Stimulated activated effector memory CD8-positive, alpha-beta T cell treated with anti-CD3 and anti-CD28 coated beads, Interleukin-12 subunit alpha, Interleukin-12 subunit beta, amount 100 ng/mL, for 72 hours (primary cell): Measurements from ENCODE around the gene FBXL17.

Experiments
- ATAC-seq: fragments of 150-1000 bp; cut with Tn5 transposase; 2 replicates; pipeline ENCODE4 v1.10.0; 2021
- DNase-seq, 2 donors: peaks; one replicate each; pipeline ENCODE4 v3.0.0; 2021 to 2022; ENCODE audit warnings: low spot score in 2 of 2
- H3K27ac Mint-ChIP-seq: one replicate; pipeline ENCODE4 v1.8.0; 2022; ENCODE audit warnings: mild to moderate bottlenecking, mixed read lengths
- H3K36me3 Mint-ChIP-seq: one replicate; pipeline ENCODE4 v1.8.0; 2022; ENCODE audit warnings: mild to moderate bottlenecking, mixed read lengths
- H3K4me1 Mint-ChIP-seq: one replicate; pipeline ENCODE4 v1.8.0; 2022; ENCODE audit warnings: mixed read lengths
- H3K4me3 Mint-ChIP-seq: one replicate; pipeline ENCODE4 v1.8.0; 2022; ENCODE audit warnings: mild to moderate bottlenecking, mixed read lengths
- H3K9me3 Mint-ChIP-seq: one replicate; pipeline ENCODE4 v1.8.0; 2022; ENCODE audit warnings: mixed read lengths

FBXL17 gene

GRCh38 chr5:108257996-108258395 lies 123.9 kb downstream of the FBXL17 start:
- Mint-ChIP-seq H3K36me3 (no peaks in the 10 kb centered on the region), H3K27ac (no peak overlapping the region), H3K4me1 (no peaks in the 10 kb centered on the region), H3K4me3 (no peak overlapping the region), H3K9me3 (no peaks in the 10 kb centered on the region)
- DNase-seq (no peak), ATAC-seq (no peak)

- Mint-ChIP-seq H3K9me3 (no peaks in the 10 kb centered on the region), H3K36me3 (no peaks in the 10 kb centered on the region), H3K4me3 (no peak overlapping the region), H3K4me1 (no peaks in the 10 kb centered on the region), H3K27ac (no peak overlapping the region)
- DNase-seq = no peak
- ATAC-seq = no peak
Measured at GRCh38 chr5:108255468-108255867, 126.4 kb downstream of the FBXL17 start.

GRCh38 chr5:108251350-108251749 lies 130.5 kb downstream of the FBXL17 start:
- no peaks in the 10 kb centered on the region for H3K9me3 Mint-ChIP-seq
- H3K4me1 Mint-ChIP-seq = no peaks in the 10 kb centered on the region
- no peak for ATAC-seq
- H3K36me3 Mint-ChIP-seq = no peaks in the 10 kb centered on the region
- no peak for DNase-seq
- H3K4me3 Mint-ChIP-seq = no peak overlapping the region
- H3K27ac Mint-ChIP-seq = no peak overlapping the region

GRCh38 chr5:108249785-108250426 lies 132.0 kb downstream of the FBXL17 start:
- H3K36me3 Mint-ChIP-seq = no peaks in the 10 kb centered on the region
- H3K9me3 Mint-ChIP-seq = no peaks in the 10 kb centered on the region
- ATAC-seq (no peak), DNase-seq (no peak)
- no peaks in the 10 kb centered on the region for H3K4me1 Mint-ChIP-seq
- H3K4me3 Mint-ChIP-seq = no peak overlapping the region
- H3K27ac Mint-ChIP-seq = no peak overlapping the region

- H3K4me3 Mint-ChIP-seq = no peak overlapping the region
- DNase-seq = no peak
- no peaks in the 10 kb centered on the region for H3K4me1 Mint-ChIP-seq
- H3K27ac Mint-ChIP-seq = no peak overlapping the region
- no peaks in the 10 kb centered on the region for H3K36me3 Mint-ChIP-seq
- no peak for ATAC-seq
- no peaks in the 10 kb centered on the region for H3K9me3 Mint-ChIP-seq
Measured at GRCh38 chr5:108249095-108249784, 132.7 kb downstream of the FBXL17 start.

- Mint-ChIP-seq H3K27ac (no peak overlapping the region), H3K4me3 (no peak overlapping the region), H3K9me3 (no peaks in the 10 kb centered on the region), H3K36me3 (no peaks in the 10 kb centered on the region), H3K4me1 (peaks cover 13% of the 10 kb centered on the region)
- no peak for ATAC-seq
- no peak for DNase-seq
Measured at GRCh38 chr5:108238936-108239887, 142.7 kb downstream of the FBXL17 start.

GRCh38 chr5:108238461-108238860 lies 143.4 kb downstream of the FBXL17 start:
- no peaks in the 10 kb centered on the region for H3K9me3 Mint-ChIP-seq
- H3K4me1 Mint-ChIP-seq = peaks cover 13% of the 10 kb centered on the region
- no peak for ATAC-seq
- no peaks in the 10 kb centered on the region for H3K36me3 Mint-ChIP-seq
- H3K4me3 Mint-ChIP-seq = no peak overlapping the region
- H3K27ac Mint-ChIP-seq = no peak overlapping the region
- no peak for DNase-seq

GRCh38 chr5:108233617-108234155 lies 148.2 kb downstream of the FBXL17 start:
- Mint-ChIP-seq H3K36me3 (no peaks in the 10 kb centered on the region), H3K27ac (no peak overlapping the region), H3K4me1 (peaks cover 11% of the 10 kb centered on the region), H3K9me3 (no peaks in the 10 kb centered on the region), H3K4me3 (no peak overlapping the region)
- no peak for DNase-seq
- ATAC-seq = no peak

- ATAC-seq (no peak), DNase-seq (no peak)
- H3K27ac Mint-ChIP-seq = no peak overlapping the region
- H3K4me1 Mint-ChIP-seq = peaks cover 11% of the 10 kb centered on the region
- no peak overlapping the region for H3K4me3 Mint-ChIP-seq
- no peaks in the 10 kb centered on the region for H3K36me3 Mint-ChIP-seq
- no peaks in the 10 kb centered on the region for H3K9me3 Mint-ChIP-seq
Measured at GRCh38 chr5:108232805-108233204, 149.1 kb downstream of the FBXL17 start.

- Mint-ChIP-seq H3K36me3 (no peaks in the 10 kb centered on the region), H3K27ac (no peak overlapping the region), H3K4me3 (no peak overlapping the region), H3K9me3 (peaks cover 13% of the 10 kb centered on the region), H3K4me1 (no peaks in the 10 kb centered on the region)
- ATAC-seq (no peak), DNase-seq (no peak)
Measured at GRCh38 chr5:108222011-108222410, 159.9 kb downstream of the FBXL17 start.

GRCh38 chr5:108220834-108221233 lies 161.1 kb downstream of the FBXL17 start:
- no peaks in the 10 kb centered on the region for H3K36me3 Mint-ChIP-seq
- peaks cover 14% of the 10 kb centered on the region for H3K9me3 Mint-ChIP-seq
- no peak overlapping the region for H3K4me3 Mint-ChIP-seq
- DNase-seq = no peak
- no peak overlapping the region for H3K27ac Mint-ChIP-seq
- H3K4me1 Mint-ChIP-seq = no peaks in the 10 kb centered on the region
- no peak for ATAC-seq

- Mint-ChIP-seq H3K4me3 (no peak overlapping the region), H3K9me3 (peaks cover 16% of the 10 kb centered on the region), H3K27ac (no peak overlapping the region), H3K4me1 (no peaks in the 10 kb centered on the region), H3K36me3 (no peaks in the 10 kb centered on the region)
- DNase-seq (no peak), ATAC-seq (no peak)
Measured at GRCh38 chr5:108216890-108217289, 165.0 kb downstream of the FBXL17 start.

GRCh38 chr5:108214857-108215256 lies 167.0 kb downstream of the FBXL17 start:
- no peak overlapping the region for H3K27ac Mint-ChIP-seq
- H3K4me1 Mint-ChIP-seq = no peaks in the 10 kb centered on the region
- no peak for ATAC-seq
- H3K9me3 Mint-ChIP-seq = peaks cover 14% of the 10 kb centered on the region
- no peaks in the 10 kb centered on the region for H3K36me3 Mint-ChIP-seq
- H3K4me3 Mint-ChIP-seq = no peak overlapping the region
- DNase-seq = no peak

- Mint-ChIP-seq H3K36me3 (no peaks in the 10 kb centered on the region), H3K27ac (no peak overlapping the region), H3K4me1 (no peaks in the 10 kb centered on the region), H3K4me3 (no peak overlapping the region), H3K9me3 (peaks cover 14% of the 10 kb centered on the region)
- ATAC-seq (no peak), DNase-seq (no peak)
Measured at GRCh38 chr5:108212775-108213346, 169.0 kb downstream of the FBXL17 start.

- Mint-ChIP-seq H3K9me3 (no peaks in the 10 kb centered on the region), H3K36me3 (no peaks in the 10 kb centered on the region), H3K27ac (no peak overlapping the region), H3K4me3 (no peak overlapping the region), H3K4me1 (no peaks in the 10 kb centered on the region)
- DNase-seq = no peak
- ATAC-seq = peak; percentile 39
Measured at GRCh38 chr5:108206707-108207106, 175.2 kb downstream of the FBXL17 start.
